K562 (cell line): ENCODE measurements around the gene TRMT1.

Experiments
- CREB1 ChIP-seq, 2 experiments: sonication (generic) in 1 of 2; formaldehyde crosslinking in 1 of 2; IDR thresholded peaks; 2 replicates each; pipeline versions ENCODE4 v1.6.1 to v1.8.0; 2012 to 2022; ENCODE audit warnings: inconsistent platforms in 1 of 2, mild to moderate bottlenecking in 1 of 2, missing genetic modification reagents in 1 of 2, moderate library complexity in 1 of 2
- FOSL1 ChIP-seq: fragments of 200-800 bp; sonication (Bioruptor generic); conservative IDR thresholded peaks from 2 replicates; pipeline ENCODE4 v1.6.1; 2016; ENCODE audit warnings: missing genetic modification characterization, missing compliant biosample characterization
- KLF13 ChIP-seq: fragments of 450-650 bp; IDR thresholded peaks from 2 replicates; pipeline ENCODE4 v1.6.1; 2016; ENCODE audit warnings: missing genetic modification characterization, low read depth, mild to moderate bottlenecking, missing compliant biosample characterization, moderate library complexity, borderline replicate concordance
- TF ChIP-seq, protein P1 (sequence below), 3 experiments: IDR thresholded peaks in 2 of 3; conservative IDR thresholded peaks in 1 of 3; 2 replicates each; pipeline ENCODE4 v1.5.1; 2011 to 2012; ENCODE audit warnings: low read length in 3 of 3, mild to moderate bottlenecking in 3 of 3, control low read depth in 2 of 3, improper control_type of control experiment in 1 of 3, inconsistent platforms in 1 of 3, low read depth in 1 of 3, mixed read lengths in 1 of 3, moderate library complexity in 1 of 3; ENCODE audit not compliant: insufficient read depth in 2 of 3
- TF ChIP-seq, protein P2 (sequence below): sonication (generic); formaldehyde crosslinking; IDR thresholded peaks from 2 replicates; pipeline ENCODE4 v1.8.0; 2023; ENCODE audit warnings: mild to moderate bottlenecking, missing genetic modification reagents

DNA sequence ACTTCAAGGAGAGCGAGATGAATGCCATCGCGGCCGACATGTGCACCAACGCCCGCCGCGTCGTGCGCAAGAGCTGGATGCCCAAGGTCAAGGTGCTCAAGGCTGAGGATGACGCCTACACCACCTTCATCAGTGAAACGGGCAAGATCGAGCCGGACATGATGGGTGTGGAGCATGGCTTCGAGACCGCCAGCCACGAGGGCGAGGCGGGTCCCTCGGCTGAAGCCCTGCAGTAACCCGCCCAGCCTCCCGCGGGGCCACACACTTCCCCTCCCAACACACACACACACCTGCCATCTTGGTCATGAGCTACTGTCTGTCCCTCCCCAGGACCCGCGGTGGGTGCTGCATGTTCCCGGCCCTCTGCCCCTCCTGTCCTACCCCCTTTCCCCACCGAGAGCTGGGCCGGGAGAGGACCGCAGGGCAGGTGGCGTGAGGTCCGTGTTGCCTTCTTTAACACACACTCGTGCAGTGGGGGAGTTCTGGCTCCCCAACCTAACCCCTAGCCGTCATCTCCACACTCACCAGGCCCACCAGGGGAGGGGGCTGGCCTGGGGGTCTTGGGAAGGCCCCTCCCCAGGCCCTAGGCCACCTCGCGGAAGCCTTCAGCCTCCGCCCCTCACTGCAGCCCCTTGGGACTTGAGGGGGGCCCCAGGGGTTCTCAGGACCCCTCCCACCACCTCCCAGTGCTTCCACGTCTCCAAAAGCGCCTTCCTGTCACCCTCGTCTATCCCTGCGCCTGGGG lies 21.8 kb upstream of the TRMT1 start:
- TF ChIP-seq, protein P1, sequence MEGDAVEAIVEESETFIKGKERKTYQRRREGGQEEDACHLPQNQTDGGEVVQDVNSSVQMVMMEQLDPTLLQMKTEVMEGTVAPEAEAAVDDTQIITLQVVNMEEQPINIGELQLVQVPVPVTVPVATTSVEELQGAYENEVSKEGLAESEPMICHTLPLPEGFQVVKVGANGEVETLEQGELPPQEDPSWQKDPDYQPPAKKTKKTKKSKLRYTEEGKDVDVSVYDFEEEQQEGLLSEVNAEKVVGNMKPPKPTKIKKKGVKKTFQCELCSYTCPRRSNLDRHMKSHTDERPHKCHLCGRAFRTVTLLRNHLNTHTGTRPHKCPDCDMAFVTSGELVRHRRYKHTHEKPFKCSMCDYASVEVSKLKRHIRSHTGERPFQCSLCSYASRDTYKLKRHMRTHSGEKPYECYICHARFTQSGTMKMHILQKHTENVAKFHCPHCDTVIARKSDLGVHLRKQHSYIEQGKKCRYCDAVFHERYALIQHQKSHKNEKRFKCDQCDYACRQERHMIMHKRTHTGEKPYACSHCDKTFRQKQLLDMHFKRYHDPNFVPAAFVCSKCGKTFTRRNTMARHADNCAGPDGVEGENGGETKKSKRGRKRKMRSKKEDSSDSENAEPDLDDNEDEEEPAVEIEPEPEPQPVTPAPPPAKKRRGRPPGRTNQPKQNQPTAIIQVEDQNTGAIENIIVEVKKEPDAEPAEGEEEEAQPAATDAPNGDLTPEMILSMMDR (IDR thresholded peaks at IDR 0.05 in 2 of 3, conservative IDR thresholded peaks at IDR 0.05 in 1 of 3; ENCODE audit: insufficient read depth in 2 of 3, low read depth in 1 of 3, low read length in 3 of 3), result no peak
- TF ChIP-seq, protein P2, sequence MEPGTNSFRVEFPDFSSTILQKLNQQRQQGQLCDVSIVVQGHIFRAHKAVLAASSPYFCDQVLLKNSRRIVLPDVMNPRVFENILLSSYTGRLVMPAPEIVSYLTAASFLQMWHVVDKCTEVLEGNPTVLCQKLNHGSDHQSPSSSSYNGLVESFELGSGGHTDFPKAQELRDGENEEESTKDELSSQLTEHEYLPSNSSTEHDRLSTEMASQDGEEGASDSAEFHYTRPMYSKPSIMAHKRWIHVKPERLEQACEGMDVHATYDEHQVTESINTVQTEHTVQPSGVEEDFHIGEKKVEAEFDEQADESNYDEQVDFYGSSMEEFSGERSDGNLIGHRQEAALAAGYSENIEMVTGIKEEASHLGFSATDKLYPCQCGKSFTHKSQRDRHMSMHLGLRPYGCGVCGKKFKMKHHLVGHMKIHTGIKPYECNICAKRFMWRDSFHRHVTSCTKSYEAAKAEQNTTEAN (CRISPR knock-in tag), result no peak
- TF ChIP-seq FOSL1 (tag) (no peak), KLF13 (no peak), CREB1 (IDR thresholded peaks at IDR 0.05) (no peak), CREB1 (CRISPR knock-in tag; IDR thresholded peaks at IDR 0.05) (no peak)
